Neural cell (in vitro differentiated cells): ENCODE measurements around the gene AOX1. TPM values are rescaled to one million over a fixed set of nuclear protein-coding genes. Genes with fewer than 3 reads are reported as not detected.

Source experiments
- H2AFZ ChIP-seq: fragments of 200-600, 300-800 bp; sonication (generic), shearing (Covaris generic); 2 replicates; pipeline ENCODE4 v1.6.0; 2014; ENCODE audit warnings: low read depth, mild to moderate bottlenecking, antibody characterized with exemption, low read length, moderate library complexity
- H3F3A ChIP-seq: fragments of 200-600 bp; shearing (Covaris generic); 2 replicates; pipeline ENCODE4 v1.6.1; 2016; ENCODE audit warnings: mild to moderate bottlenecking, moderate library complexity, mixed read lengths, antibody characterized with exemption, low read length; ENCODE audit not compliant: insufficient read depth, poor library complexity, severe bottlenecking
- H3K27ac ChIP-seq: fragments of 200-600, 300-800 bp; sonication (generic), shearing (Covaris generic); 2 replicates; pipeline ENCODE4 v1.5.1; 2014; ENCODE audit warnings: mild to moderate bottlenecking, low read length, moderate library complexity
- H3K27me3 ChIP-seq: fragments of 300-800, 200-600 bp; sonication (generic), shearing (Covaris generic); 2 replicates; pipeline ENCODE4 v1.6.0; 2014; ENCODE audit warnings: mild to moderate bottlenecking, low read depth, low read length, moderate library complexity; ENCODE audit not compliant: insufficient read depth
- H3K36me3 ChIP-seq: fragments of 300-800, 200-600 bp; sonication (generic), shearing (Covaris generic); 2 replicates; pipeline ENCODE4 v1.5.1; 2014; ENCODE audit warnings: mild to moderate bottlenecking, antibody characterized with exemption, low read length, moderate library complexity; ENCODE audit not compliant: insufficient read depth
- H3K4me2 ChIP-seq: fragments of 300-800, 200-600 bp; sonication (generic), shearing (Covaris generic); 2 replicates; pipeline ENCODE4 v1.6.0; 2014; ENCODE audit warnings: mild to moderate bottlenecking, low read length
- H3K4me3 ChIP-seq: fragments of 300-800, 200-600 bp; sonication (generic), shearing (Covaris generic); 2 replicates; pipeline ENCODE4 v1.5.1; 2014; ENCODE audit warnings: mild to moderate bottlenecking, low read length, moderate library complexity
- H3K79me2 ChIP-seq: fragments of 200-600 bp; shearing (Covaris generic); replicated peaks from 2 replicates; pipeline ENCODE4 v1.6.0; 2014; ENCODE audit warnings: mild to moderate bottlenecking, low read length, moderate library complexity; ENCODE audit not compliant: insufficient read depth
- H3K9ac ChIP-seq: fragments of 300-800, 200-600 bp; sonication (generic), shearing (Covaris generic); 2 replicates; pipeline ENCODE4 v1.6.1; 2016; ENCODE audit warnings: mild to moderate bottlenecking, low read length, mixed read lengths
- H3K9me2 ChIP-seq: fragments of 200-600 bp; shearing (Covaris generic); 2 replicates; pipeline ENCODE4 v1.6.1; 2016; ENCODE audit warnings: mild to moderate bottlenecking, low read length, mixed read lengths; ENCODE audit not compliant: insufficient read depth
- H3K9me3 ChIP-seq: fragments of 200-600, 300-800 bp; sonication (generic), shearing (Covaris generic); 2 replicates; pipeline ENCODE4 v1.6.1; 2016; ENCODE audit warnings: mild to moderate bottlenecking, mixed run types, low read length, moderate library complexity, mixed read lengths
- H4K20me1 ChIP-seq: fragments of 200-600 bp; shearing (Covaris generic); 2 replicates; pipeline ENCODE4 v1.6.1; 2016; ENCODE audit warnings: mild to moderate bottlenecking, mixed run types; ENCODE audit not compliant: insufficient read depth
- CTCF ChIP-seq: fragments of 450-650 bp; IDR thresholded peaks from 2 replicates; pipeline ENCODE4 v1.5.1; 2014; ENCODE audit warnings: antibody characterized with exemption, mild to moderate bottlenecking, moderate library complexity; ENCODE audit not compliant: poor library complexity, severe bottlenecking
- EP300 ChIP-seq: fragments of 450-650 bp; conservative IDR thresholded peaks from 2 replicates; pipeline ENCODE4 v1.6.1; 2014; ENCODE audit warnings: antibody characterized with exemption, mild to moderate bottlenecking, moderate library complexity; ENCODE audit not compliant: poor library complexity, severe bottlenecking
- EZH2 ChIP-seq: fragments of 200-600, 300-800 bp; shearing (Covaris generic), sonication (generic); IDR thresholded peaks from 2 replicates; pipeline ENCODE4 v1.6.1; 2014; ENCODE audit warnings: antibody characterized with exemption, low read length, borderline replicate concordance, mild to moderate bottlenecking; ENCODE audit not compliant: insufficient read depth, poor library complexity, severe bottlenecking
- MXI1 ChIP-seq: fragments of 450-650 bp; conservative IDR thresholded peaks from 2 replicates; pipeline ENCODE4 v1.6.1; 2014; ENCODE audit warnings: antibody characterized with exemption, mild to moderate bottlenecking; ENCODE audit not compliant: poor library complexity, severe bottlenecking
- POLR2AphosphoS5 ChIP-seq: IDR thresholded peaks from 2 replicates; pipeline ENCODE4 v1.6.1; 2012
- RAD21 ChIP-seq: fragments of 450-650 bp; conservative IDR thresholded peaks from 2 replicates; pipeline ENCODE4 v1.6.1; 2014; ENCODE audit warnings: antibody characterized with exemption, mild to moderate bottlenecking, moderate library complexity
- REST ChIP-seq: IDR thresholded peaks from 2 replicates; pipeline ENCODE4 v1.6.1; 2012; ENCODE audit warnings: borderline replicate concordance
- SMC3 ChIP-seq: fragments of 450-650 bp; conservative IDR thresholded peaks from 2 replicates; pipeline ENCODE4 v1.6.1; 2014; ENCODE audit warnings: antibody characterized with exemption, mild to moderate bottlenecking, moderate library complexity; ENCODE audit not compliant: poor library complexity
- polyA plus RNA-seq: library from polyadenylated mRNA; depleted of rRNA; stranded (reverse); fragments of >200 nt; gene quantifications from 2 replicates; pipeline ENCODE4 v1.2.3, GENCODE V29; 2014

AOX1 gene
- polyA plus RNA-seq, 1 donor from 2014 or later: not detected

GRCh38 chr2:200664770-200665494 is 79.1 kb downstream of the AOX1 start:
- Histone ChIP-seq H3K4me3 (no peak overlapping the region), H3K9ac (no peak overlapping the region), H3K9me2 (no peaks in the 10 kb centered on the region), H3K9me3 (no peaks in the 10 kb centered on the region), H3K27me3 (no peaks in the 10 kb centered on the region), H3F3A (no peaks in the 10 kb centered on the region), H3K4me2 (no peak overlapping the region), H2AFZ (no peak overlapping the region), H4K20me1 (no peaks in the 10 kb centered on the region), H3K36me3 (no peaks in the 10 kb centered on the region), H3K27ac (no peak overlapping the region), H3K79me2 (no peaks in the 10 kb centered on the region)
- TF ChIP-seq SMC3: no peak
- no peak for TF ChIP-seq EP300
- TF ChIP-seq REST: no peak

- H3F3A ChIP-seq: no peaks in the 10 kb centered on the region
- TF ChIP-seq RAD21 (no peak), SMC3 (no peak)
- H2AFZ ChIP-seq: no peak overlapping the region
Observed at GRCh38 chr2:200665626-200666453, 80.0 kb downstream of the AOX1 start.

GRCh38 chr2:200667413-200667812 is 81.6 kb downstream of the AOX1 start:
- no peak overlapping the region for H2AFZ ChIP-seq
- H3K4me3 ChIP-seq: no peak overlapping the region
- H3K36me3 ChIP-seq: no peaks in the 10 kb centered on the region
- H3K9me2 ChIP-seq: no peaks in the 10 kb centered on the region
- H3F3A ChIP-seq: no peaks in the 10 kb centered on the region
- H3K4me2 ChIP-seq: no peak overlapping the region
- H3K27ac ChIP-seq: no peak overlapping the region
- H3K27me3 ChIP-seq: no peaks in the 10 kb centered on the region
- H3K9ac ChIP-seq: no peak overlapping the region
- no peaks in the 10 kb centered on the region for H3K9me3 ChIP-seq
- no peaks in the 10 kb centered on the region for H3K79me2 ChIP-seq
- no peaks in the 10 kb centered on the region for H4K20me1 ChIP-seq
- TF ChIP-seq MXI1: no peak
- no peak for TF ChIP-seq CTCF
- TF ChIP-seq POLR2AphosphoS5: no peak
- no peak for TF ChIP-seq EZH2
- TF ChIP-seq REST: no peak
- no peak for TF ChIP-seq RAD21

More at GRCh38 chr2:200665626-200666453, 80.0 kb downstream of the AOX1 start:
- H3K9me2 ChIP-seq: no peaks in the 10 kb centered on the region
- no peak overlapping the region for H3K27ac ChIP-seq
- H3K79me2 ChIP-seq: no peaks in the 10 kb centered on the region
- H4K20me1 ChIP-seq: no peaks in the 10 kb centered on the region
- no peak overlapping the region for H3K9ac ChIP-seq
- H3K27me3 ChIP-seq: no peaks in the 10 kb centered on the region
- no peaks in the 10 kb centered on the region for H3K36me3 ChIP-seq
- no peak overlapping the region for H3K4me3 ChIP-seq
- no peak overlapping the region for H3K4me2 ChIP-seq
- H3K9me3 ChIP-seq: no peaks in the 10 kb centered on the region
